Natural killer cell (primary cell): ENCODE data around the gene TGFBR1. TPM values are rescaled to one million over a fixed set of nuclear protein-coding genes. Genes with fewer than 3 reads are reported as not detected.

Experiments used
- ATAC-seq, 3 donors: fragments of 150-1000 bp in 2 of 3; fragments of 200-7000 bp in 1 of 3; cut with Tn5 transposase; 1 replicate in 1 of 3; 2 replicates in 2 of 3; pipeline ENCODE4 v1.10.0; 2021; ENCODE audit warnings: mild to moderate bottlenecking in 2 of 3, moderate library complexity in 2 of 3
- DNase-seq, 2 donors: peaks; one replicate each; pipeline versions ENCODE4 v3.0.0 to v3.0.0-alpha.2; 2013 to 2021; ENCODE audit warnings: mixed read lengths in 1 of 2
- H3K27ac ChIP-seq: one replicate; pipeline ENCODE4 v1.5.1; 2013; ENCODE audit warnings: mild to moderate bottlenecking, low read length
- H3K27me3 ChIP-seq: one replicate; pipeline ENCODE4 v1.6.1; 2013; ENCODE audit warnings: low read length; ENCODE audit not compliant: control insufficient read depth, insufficient read depth
- H3K36me3 ChIP-seq: one replicate; pipeline ENCODE4 v1.6.1; 2013; ENCODE audit warnings: low read length; ENCODE audit not compliant: control insufficient read depth, insufficient read depth
- H3K4me1 ChIP-seq: one replicate; pipeline ENCODE4 v1.6.1; 2013; ENCODE audit warnings: low read length; ENCODE audit not compliant: control insufficient read depth, insufficient read depth
- H3K4me3 ChIP-seq: one replicate; pipeline ENCODE4 v1.5.1; 2013; ENCODE audit warnings: low read length
- H3K9me3 ChIP-seq: one replicate; pipeline ENCODE4 v1.6.1; 2013; ENCODE audit warnings: low read length; ENCODE audit not compliant: control insufficient read depth, insufficient read depth
- H3K27ac Mint-ChIP-seq, 2 donors: one replicate each; pipeline ENCODE4 v1.8.0; 2022; ENCODE audit warnings: mild to moderate bottlenecking in 2 of 2, mixed read lengths in 2 of 2, moderate library complexity in 1 of 2
- H3K27me3 Mint-ChIP-seq, 2 donors: one replicate each; pipeline ENCODE4 v1.8.0; 2022; ENCODE audit warnings: low read depth in 2 of 2, mixed read lengths in 2 of 2
- H3K36me3 Mint-ChIP-seq: one replicate; pipeline ENCODE4 v1.8.0; 2022; ENCODE audit warnings: mixed read lengths
- H3K4me1 Mint-ChIP-seq, 2 donors: one replicate each; pipeline ENCODE4 v1.8.0; 2022; ENCODE audit warnings: mixed read lengths in 2 of 2
- H3K4me3 Mint-ChIP-seq: one replicate; pipeline ENCODE4 v1.8.0; 2022; ENCODE audit warnings: mild to moderate bottlenecking, moderate library complexity, mixed read lengths
- H3K9me3 Mint-ChIP-seq, 2 donors: one replicate each; pipeline ENCODE4 v1.8.0; 2022; ENCODE audit warnings: mixed read lengths in 2 of 2
- CTCF ChIP-seq: fragments of 200-600 bp; IDR thresholded peaks from one replicate; pipeline ENCODE4 v1.8.0; 2022; ENCODE audit warnings: antibody characterized with exemption
- WGBS: methylation state at CpG from one replicate; pipeline ENCODE4 v1.1.7; 2013; ENCODE audit warnings: missing lambda C conversion rate; ENCODE audit not compliant: insufficient coverage; 5-methylcytosine and 5-hydroxymethylcytosine counted together
- intact Hi-C: fragments of 100-400 bp; cut with micrococcal nuclease; formaldehyde crosslinking; loops from one replicate; pipeline ENCODE4 v1.14.2; 2022
- total RNA-seq, 4 donors: library from RNA; stranded (reverse); fragments of 120-200 nt in 1 of 4; gene quantifications; one replicate each; pipeline versions ENCODE4 v1.2.3 to v1.2.4, GENCODE V29; 2013 to 2022

The TGFBR1 gene
- total RNA-seq, 3 donors from 2014 or later (not counting 1 experiment from before 2014, with no cell fraction given) = 78.0 to 120 (median 113) TPM

- no peaks in the 10 kb centered on the region for H3K36me3 ChIP-seq
- peaks cover 8 to 11% of the 10 kb centered on the region in 2 donors for H3K4me1 Mint-ChIP-seq
- intact Hi-C loops = no loop called here
- DNase-seq (no peak), ATAC-seq (no peak)
- TF ChIP-seq CTCF = no peak
- 88% methylated on average over 10 of the region's 10 CpGs for whole genome bisulfite sequencing
- no peaks in the 10 kb centered on the region for H3K9me3 Mint-ChIP-seq
- H3K27me3 Mint-ChIP-seq = peaks cover 0 to 6% of the 10 kb centered on the region in 2 donors
- H3K27ac ChIP-seq = no peak overlapping the region
- no peaks in the 10 kb centered on the region for H3K9me3 ChIP-seq
- H3K4me1 ChIP-seq = peaks cover 6% of the 10 kb centered on the region
- no peak overlapping the region for H3K4me3 Mint-ChIP-seq
- no peaks in the 10 kb centered on the region for H3K36me3 Mint-ChIP-seq
- no peak overlapping the region for H3K4me3 ChIP-seq
- H3K27ac Mint-ChIP-seq = no peak overlapping the region
- H3K27me3 ChIP-seq = no peaks in the 10 kb centered on the region
Measured at GRCh38 chr9:99169982-99170761, 65.3 kb downstream of the TGFBR1 start.

- H3K36me3 ChIP-seq = no peaks in the 10 kb centered on the region
- Mint-ChIP-seq H3K4me1 (peaks cover 8 to 11% of the 10 kb centered on the region in 2 donors), H3K9me3 (no peaks in the 10 kb centered on the region), H3K36me3 (no peaks in the 10 kb centered on the region), H3K27ac (no peak overlapping the region), H3K4me3 (no peak overlapping the region), H3K27me3 (peaks cover 0 to 6% of the 10 kb centered on the region in 2 donors)
- H3K4me1 ChIP-seq = peaks cover 6% of the 10 kb centered on the region
- TF ChIP-seq CTCF = no peak
- H3K27me3 ChIP-seq = no peaks in the 10 kb centered on the region
- WGBS = 95% methylated on average over 14 of the region's 15 CpGs
- H3K9me3 ChIP-seq = no peaks in the 10 kb centered on the region
- H3K27ac ChIP-seq = no peak overlapping the region
- intact Hi-C loops = no loop called here
- DNase-seq = no peak
- H3K4me3 ChIP-seq = no peak overlapping the region
- ATAC-seq = no peak
Measured at GRCh38 chr9:99171225-99172123, 66.6 kb downstream of the TGFBR1 start.

GRCh38 chr9:99172124-99173091, 67.5 kb downstream of the TGFBR1 start:
- no peak overlapping the region for H3K4me3 Mint-ChIP-seq
- H3K4me3 ChIP-seq = no peak overlapping the region
- no peak overlapping the region for H3K27ac Mint-ChIP-seq
- no peaks in the 10 kb centered on the region for H3K36me3 Mint-ChIP-seq
- no peak overlapping the region for H3K27ac ChIP-seq
- 85% methylated on average over 9 of the region's 10 CpGs for WGBS
- peaks cover 0 to 6% of the 10 kb centered on the region in 2 donors for H3K27me3 Mint-ChIP-seq
- H3K4me1 Mint-ChIP-seq = peaks cover 8 to 11% of the 10 kb centered on the region in 2 donors
- H3K9me3 Mint-ChIP-seq = no peaks in the 10 kb centered on the region
- ATAC-seq (no peak), DNase-seq (no peak)
- no peaks in the 10 kb centered on the region for H3K36me3 ChIP-seq
- TF ChIP-seq CTCF = no peak
- no peaks in the 10 kb centered on the region for H3K9me3 ChIP-seq
- intact Hi-C loops = no loop called here
- no peaks in the 10 kb centered on the region for H3K27me3 ChIP-seq
- H3K4me1 ChIP-seq = peaks cover 6% of the 10 kb centered on the region
